ENCODE results near the gene IGF2BP1.
"Not testable (repeated sequence)": the region's sequence is repeated elsewhere in the genome, so short reads cannot be mapped to it uniquely, and the experiment has no call there.

The IGF2BP1 gene

DNA sequence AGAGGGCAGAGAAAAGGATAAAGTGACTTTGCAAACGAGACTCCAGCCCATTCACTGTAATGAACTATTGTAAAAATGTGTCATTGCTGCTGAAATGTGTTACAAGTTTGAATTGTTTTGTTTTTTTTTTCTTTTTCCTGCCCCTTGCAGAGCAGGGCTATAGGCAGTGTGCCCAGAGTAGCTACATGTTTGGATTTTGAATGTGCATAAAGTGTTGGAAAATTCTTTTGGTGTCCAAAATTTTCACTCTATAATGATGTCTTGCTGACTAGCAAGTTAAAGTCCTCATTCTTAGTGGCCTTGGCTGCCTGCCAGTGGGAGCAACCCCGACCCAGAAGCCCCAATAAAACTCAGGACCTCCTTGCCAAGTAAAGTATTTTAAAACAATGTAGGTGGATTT is 66.5 kb downstream of the IGF2BP1 start:
- no peak for DNase-seq

DNA sequence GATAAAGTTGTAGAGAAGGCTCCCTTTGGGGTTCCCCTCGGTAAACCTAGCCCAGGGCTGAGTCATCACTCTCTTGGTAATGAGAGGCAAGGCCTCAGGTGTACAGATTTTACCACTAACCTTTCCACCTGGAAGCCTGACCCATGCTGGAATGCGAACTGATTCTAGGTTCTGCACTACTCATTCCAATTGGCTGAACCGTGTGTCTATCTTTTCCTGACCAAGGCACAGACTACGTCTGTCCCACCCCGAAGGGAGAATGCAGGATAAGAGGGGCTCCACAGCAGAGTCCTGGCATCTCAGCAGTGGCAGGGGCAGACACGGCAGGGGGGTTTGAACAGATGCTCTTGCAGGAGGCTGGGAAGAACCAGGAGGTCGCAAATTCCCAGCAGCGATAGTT is 70.0 kb downstream of the IGF2BP1 start:
- DNase-seq, result no peak

DNA sequence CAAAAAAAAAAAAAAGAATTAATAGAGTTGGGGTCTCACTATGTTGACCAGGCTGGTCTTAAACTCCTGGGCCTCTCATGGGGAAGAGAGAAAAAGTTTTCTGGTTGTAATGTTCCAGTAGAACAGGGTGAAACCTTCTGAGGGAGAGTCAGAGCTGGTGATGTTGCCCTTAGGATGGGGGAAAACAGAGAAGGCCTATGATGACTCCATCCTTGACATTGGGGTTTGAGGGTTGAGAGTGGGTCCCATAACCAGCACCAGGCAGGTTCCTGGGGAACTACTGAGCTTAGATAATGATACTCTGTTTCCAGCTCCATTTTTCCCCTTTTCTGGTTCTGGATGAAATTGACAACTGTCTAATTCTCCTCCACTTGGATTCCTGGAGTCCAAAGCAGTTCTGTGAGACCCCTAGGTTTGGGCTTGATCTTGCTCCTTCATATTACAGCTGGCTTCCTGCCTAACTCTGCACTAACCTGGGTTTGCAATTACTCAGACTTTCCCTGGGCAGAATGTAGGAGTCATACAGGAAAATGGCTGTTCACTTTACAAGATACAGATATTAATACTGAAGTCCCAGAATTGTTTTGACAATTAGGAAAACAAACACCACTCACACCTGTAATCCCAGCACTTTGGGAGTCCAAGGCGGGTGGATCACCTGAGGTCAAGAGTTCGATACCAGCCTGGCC is 72.5 kb downstream of the IGF2BP1 start:
- DNase-seq, result no peak

- DNase-seq, result no peak
Measured at GRCh38 chr17:49071106-49071505, 73.9 kb downstream of the IGF2BP1 start.

- DNase-seq, result no peak
Measured at GRCh38 chr17:49074851-49075540, 77.8 kb downstream of the IGF2BP1 start.

DNA sequence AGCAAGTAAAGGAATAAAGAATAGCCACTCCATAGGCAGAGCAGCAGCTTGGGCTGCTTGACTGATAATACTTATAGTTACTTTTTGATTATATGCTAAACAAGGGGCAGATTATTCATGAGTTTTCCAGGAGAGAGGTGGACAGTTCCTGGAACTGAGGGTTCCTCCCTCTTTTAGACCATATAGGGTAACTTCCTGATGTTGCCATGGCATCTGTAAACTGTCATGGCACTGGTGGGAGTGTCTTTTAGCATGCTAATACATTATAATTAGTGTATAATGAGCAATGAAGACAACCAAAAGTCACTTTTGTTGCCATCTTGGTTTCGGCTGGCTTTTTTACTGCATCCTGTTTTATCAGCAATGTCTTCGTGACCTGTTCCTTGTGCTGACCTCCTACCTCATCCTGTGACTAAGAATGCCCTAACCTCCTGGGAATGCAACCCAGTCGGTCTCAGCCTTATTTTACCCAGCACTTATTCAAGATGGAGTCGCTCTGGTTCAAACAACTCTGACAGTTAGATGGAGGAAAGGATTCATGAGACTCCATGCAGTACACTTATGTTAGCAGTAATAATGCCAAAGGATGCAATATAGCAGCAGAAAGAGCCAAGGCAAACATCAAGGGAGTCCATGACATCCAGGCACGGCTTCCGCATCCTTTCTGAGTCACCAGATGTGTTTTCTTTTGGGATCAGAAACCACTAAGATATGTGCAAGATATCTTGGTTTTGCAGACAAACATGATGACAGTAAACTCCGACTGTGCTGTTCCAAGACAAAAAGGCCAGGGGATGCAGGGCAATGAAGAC is 79.6 kb downstream of the IGF2BP1 start:
- no peak for DNase-seq

GRCh38 chr17:49078248-49078647 is 81.1 kb downstream of the IGF2BP1 start:
- DNase-seq, result no peak

- DNase-seq, result no peak
Measured at GRCh38 chr17:49079840-49080663, 82.9 kb downstream of the IGF2BP1 start.

DNA sequence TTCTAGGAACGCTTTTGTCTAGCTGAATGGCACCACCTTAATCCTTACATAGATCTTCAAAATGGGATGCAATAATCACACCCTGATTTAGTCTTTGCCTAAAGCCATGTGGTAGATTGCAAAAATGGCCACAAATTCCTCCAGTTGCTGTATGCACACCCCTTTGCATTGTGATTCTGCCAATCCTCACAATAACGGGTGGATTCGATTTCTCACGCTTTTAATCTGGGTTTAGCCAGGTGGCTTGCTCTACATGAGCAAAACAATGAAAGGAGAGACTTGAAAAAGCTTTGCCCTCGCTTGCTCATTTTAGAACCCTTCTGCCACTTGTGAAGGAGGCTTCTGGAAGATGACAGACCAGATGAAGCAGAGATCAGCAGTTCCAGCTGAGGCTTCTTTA is 85.0 kb downstream of the IGF2BP1 start:
- DNase-seq, result no peak

GRCh38 chr17:49085046-49085445 is 87.9 kb downstream of the IGF2BP1 start:
- DNase-seq, result not testable (repeated sequence)

- no peak for DNase-seq
Measured at GRCh38 chr17:49085565-49086315, 88.6 kb downstream of the IGF2BP1 start.

- DNase-seq, result no peak
Measured at GRCh38 chr17:49086316-49086605, 89.1 kb downstream of the IGF2BP1 start.

- DNase-seq, result no peak
Measured at GRCh38 chr17:49086649-49087048, 89.5 kb downstream of the IGF2BP1 start.

- DNase-seq, result no peak
Measured at GRCh38 chr17:49089094-49089493, 91.9 kb downstream of the IGF2BP1 start.

- no peak for DNase-seq
Measured at GRCh38 chr17:49090878-49091594, 93.9 kb downstream of the IGF2BP1 start.

DNA sequence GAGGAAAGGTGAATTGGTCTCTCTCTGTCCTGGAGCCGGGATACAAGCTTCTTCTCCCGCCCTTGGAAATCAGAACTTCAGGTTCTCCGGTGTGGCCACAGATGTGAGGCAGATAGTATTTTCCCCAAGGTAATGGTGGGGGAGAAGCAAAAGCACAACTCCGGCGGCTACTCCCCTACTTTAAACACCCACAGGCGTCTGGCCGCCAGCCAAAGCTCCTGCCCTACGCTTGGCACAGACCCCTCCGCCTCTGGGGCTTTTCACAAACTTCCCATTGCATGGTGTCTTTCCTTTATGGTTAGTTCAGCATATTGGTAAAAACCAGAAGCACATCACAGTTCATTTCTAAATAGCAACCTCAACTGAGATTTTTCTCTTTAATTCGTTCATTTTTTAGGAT is 95.9 kb downstream of the IGF2BP1 start:
- no peak for DNase-seq

- no peak for DNase-seq
Measured at GRCh38 chr17:49100601-49101000, 103.4 kb downstream of the IGF2BP1 start.

GRCh38 chr17:49101054-49101534 is 103.9 kb downstream of the IGF2BP1 start:
- DNase-seq, result no peak

- not testable (repeated sequence) for DNase-seq
Measured at GRCh38 chr17:49103360-49103759, 106.2 kb downstream of the IGF2BP1 start.

GRCh38 chr17:49104511-49105074 is 107.4 kb downstream of the IGF2BP1 start:
- DNase-seq, result no peak

All from activated T-cell treated with anti-CD3 and anti-CD28 coated beads for 4 hours (primary cell).